ENCODE data around the gene GABRA1. TPM values are rescaled to one million over a fixed set of nuclear protein-coding genes. Genes with fewer than 3 reads are reported as not detected.

The GABRA1 gene
- not detected for total RNA-seq (ENCODE audit: unreplicated experiment)
- long read RNA-seq = 0 reads

GRCh38 chr5:161847941-161848391 lies at the start of gene GABRA1:
Gene GABRA1, plus strand, starts transcription at chr5:161848120. Its CDS starts 2,691 bp downstream, at chr5:161850811.
- TF ChIP-seq CTCF (IDR thresholded peaks at IDR 0.05; ENCODE audit: partially characterized antibody, unreplicated experiment) = no peak
- Mint-ChIP-seq H3K4me1 (ENCODE audit: low read depth, unreplicated experiment) (peaks cover 3% of the 10 kb centered on the region), H3K36me3 (ENCODE audit: unreplicated experiment) (no peaks in the 10 kb centered on the region), H3K27me3 (ENCODE audit: unreplicated experiment) (peaks cover 5% of the 10 kb centered on the region), H3K9me3 (ENCODE audit: unreplicated experiment) (no peaks in the 10 kb centered on the region), H3K4me3 (ENCODE audit: unreplicated experiment) (peak within 1 kb of the TSS; percentile 92), H3K27ac (ENCODE audit: unreplicated experiment) (no peak within 1 kb of the TSS)
- DNase-seq = peak; percentile 75

DNA sequence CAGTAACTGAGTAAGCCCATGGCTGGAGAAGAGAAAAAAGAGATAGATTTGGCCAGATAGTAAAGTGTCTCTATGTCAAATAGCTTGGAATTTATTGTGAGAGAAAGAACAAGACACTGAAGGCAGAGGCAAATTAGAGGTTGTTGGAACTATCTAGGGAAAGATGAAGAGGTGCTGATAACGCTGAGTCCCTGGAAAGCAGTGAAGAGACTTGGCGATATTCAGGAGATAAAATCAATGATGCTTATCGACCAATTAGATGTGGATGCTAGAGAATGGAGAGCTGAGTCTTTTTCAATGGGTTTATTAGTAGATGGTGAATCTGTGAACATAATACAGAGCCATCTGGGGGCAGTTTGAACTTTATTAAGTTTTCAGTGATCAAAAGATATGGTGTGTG lies 48.6 kb upstream of the GABRA1 start:
- no peaks in the 10 kb centered on the region for H3K9me3 Mint-ChIP-seq (ENCODE audit: unreplicated experiment)
- H3K4me3 Mint-ChIP-seq (ENCODE audit: unreplicated experiment) = no peak overlapping the region

GRCh38 chr5:161804263-161804662 lies 43.7 kb upstream of the GABRA1 start:
- no peaks in the 10 kb centered on the region for H3K9me3 Mint-ChIP-seq (ENCODE audit: unreplicated experiment)
- H3K36me3 Mint-ChIP-seq (ENCODE audit: unreplicated experiment) = no peaks in the 10 kb centered on the region
- no peak overlapping the region for H3K27ac Mint-ChIP-seq (ENCODE audit: unreplicated experiment)
- H3K4me1 Mint-ChIP-seq (ENCODE audit: low read depth, unreplicated experiment) = no peaks in the 10 kb centered on the region
- H3K27me3 Mint-ChIP-seq (ENCODE audit: unreplicated experiment) = no peaks in the 10 kb centered on the region
- no peak for TF ChIP-seq CTCF (IDR thresholded peaks at IDR 0.05; ENCODE audit: partially characterized antibody, unreplicated experiment)
- no peak overlapping the region for H3K4me3 Mint-ChIP-seq (ENCODE audit: unreplicated experiment)
- DNase-seq = no peak

More for the DNA sequence above, 48.6 kb upstream of the GABRA1 start:
- Mint-ChIP-seq H3K27me3 (ENCODE audit: unreplicated experiment) (no peaks in the 10 kb centered on the region), H3K4me1 (ENCODE audit: low read depth, unreplicated experiment) (no peaks in the 10 kb centered on the region), H3K27ac (ENCODE audit: unreplicated experiment) (no peak overlapping the region), H3K36me3 (ENCODE audit: unreplicated experiment) (no peaks in the 10 kb centered on the region)
- DNase-seq = no peak
- no peak for TF ChIP-seq CTCF (IDR thresholded peaks at IDR 0.05; ENCODE audit: partially characterized antibody, unreplicated experiment)

GRCh38 chr5:161846746-161847145 lies 1.2 kb upstream of the GABRA1 start:
- no peak for DNase-seq
- Mint-ChIP-seq H3K27ac (ENCODE audit: unreplicated experiment) (no peak overlapping the region), H3K4me1 (ENCODE audit: low read depth, unreplicated experiment) (peaks cover 3% of the 10 kb centered on the region), H3K9me3 (ENCODE audit: unreplicated experiment) (no peaks in the 10 kb centered on the region), H3K36me3 (ENCODE audit: unreplicated experiment) (no peaks in the 10 kb centered on the region), H3K4me3 (ENCODE audit: unreplicated experiment) (peak overlapping the region; percentile 92), H3K27me3 (ENCODE audit: unreplicated experiment) (peaks cover 5% of the 10 kb centered on the region)
- no peak for TF ChIP-seq CTCF (IDR thresholded peaks at IDR 0.05; ENCODE audit: partially characterized antibody, unreplicated experiment)

DNA sequence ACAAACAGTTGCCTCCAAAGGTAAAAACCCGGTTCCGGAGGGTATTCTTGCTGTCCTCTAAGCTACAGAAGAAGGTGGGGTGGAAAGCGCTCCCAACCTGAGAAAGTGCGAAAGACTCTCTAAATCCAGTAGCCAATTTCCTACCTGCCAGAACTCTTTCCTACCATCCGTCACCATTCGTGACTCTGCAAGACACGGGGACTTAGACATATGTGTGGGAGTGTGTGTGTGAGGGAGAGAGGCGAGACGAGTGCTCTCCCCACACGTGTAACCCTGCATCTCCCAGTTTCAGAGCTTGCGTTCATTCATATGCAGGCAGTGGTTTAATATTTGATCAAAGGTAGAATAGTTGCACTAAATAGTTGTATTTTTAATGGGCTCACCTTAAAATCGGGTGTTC lies 473 bp upstream of the GABRA1 start:
- Mint-ChIP-seq H3K36me3 (ENCODE audit: unreplicated experiment) (no peaks in the 10 kb centered on the region), H3K27ac (ENCODE audit: unreplicated experiment) (no peak overlapping the region), H3K9me3 (ENCODE audit: unreplicated experiment) (no peaks in the 10 kb centered on the region), H3K4me3 (ENCODE audit: unreplicated experiment) (peak overlapping the region; percentile 92), H3K4me1 (ENCODE audit: low read depth, unreplicated experiment) (peaks cover 3% of the 10 kb centered on the region), H3K27me3 (ENCODE audit: unreplicated experiment) (peaks cover 5% of the 10 kb centered on the region)
- no peak for DNase-seq
- TF ChIP-seq CTCF (IDR thresholded peaks at IDR 0.05; ENCODE audit: partially characterized antibody, unreplicated experiment) = no peak

All from glutamatergic neuron (in vitro differentiated cells).